GM23338 (cell line): ENCODE data around the gene CST3. TPM values are rescaled to one million over a fixed set of nuclear protein-coding genes. Genes with fewer than 3 reads are reported as not detected.

ENCODE experiments used
- ATAC-seq: fragments of 200-7000 bp; cut with Tn5 transposase; 3 replicates; pipeline ENCODE4 v1.9.1; 2020
- DNase-seq: peaks from one replicate; pipeline ENCODE4 v3.0.0-alpha.2; 2015; ENCODE audit warnings: low spot score
- H2AFZ ChIP-seq: fragments of 200-600 bp; sonication (generic); 2 replicates; pipeline ENCODE4 v1.8.0; 2016; ENCODE audit warnings: antibody characterized with exemption, mild to moderate bottlenecking, moderate library complexity
- H3F3A ChIP-seq: fragments of 200-600 bp; sonication (generic); replicated peaks from 2 replicates; pipeline ENCODE4 v1.8.0; 2017; ENCODE audit warnings: antibody characterized with exemption, mixed run types, low read depth
- H3K27ac ChIP-seq: fragments of 200-600 bp; sonication (generic); 2 replicates; pipeline ENCODE4 v1.6.1; 2016; ENCODE audit warnings: low read depth
- H3K27me3 ChIP-seq: fragments of 200-600 bp; sonication (generic); 2 replicates; pipeline ENCODE4 v1.8.0; 2016; ENCODE audit warnings: mild to moderate bottlenecking, mixed run types, moderate library complexity; ENCODE audit not compliant: insufficient read depth
- H3K36me3 ChIP-seq: fragments of 200-600 bp; sonication (generic); 2 replicates; pipeline ENCODE4 v1.8.0; 2016; ENCODE audit warnings: mild to moderate bottlenecking; ENCODE audit not compliant: insufficient read depth
- H3K4me1 ChIP-seq: fragments of 200-600 bp; sonication (generic); 2 replicates; pipeline ENCODE4 v1.8.0; 2016; ENCODE audit warnings: mild to moderate bottlenecking, moderate library complexity; ENCODE audit not compliant: insufficient read depth
- H3K4me2 ChIP-seq: fragments of 200-600 bp; sonication (generic); 2 replicates; pipeline ENCODE4 v1.7.1; 2017; ENCODE audit warnings: mixed run types
- H3K4me3 ChIP-seq: fragments of 200-600 bp; sonication (generic); 2 replicates; pipeline ENCODE4 v1.6.1; 2016; ENCODE audit warnings: mixed run types
- H3K79me2 ChIP-seq: fragments of 200-600 bp; sonication (generic); replicated peaks from 2 replicates; pipeline ENCODE4 v1.8.0; 2017; ENCODE audit warnings: mild to moderate bottlenecking; ENCODE audit not compliant: insufficient read depth
- H3K9me2 ChIP-seq: fragments of 200-600 bp; sonication (generic); 2 replicates; pipeline ENCODE4 v1.8.0; 2017; ENCODE audit not compliant: insufficient read depth
- H4K20me1 ChIP-seq: fragments of 200-600 bp; sonication (generic); replicated peaks from 2 replicates; pipeline ENCODE4 v1.8.0; 2017; ENCODE audit warnings: mild to moderate bottlenecking; ENCODE audit not compliant: insufficient read depth
- H3K27ac Mint-ChIP-seq: 2 replicates; pipeline ENCODE4 v1.8.0; 2020; ENCODE audit warnings: inconsistent platforms, mild to moderate bottlenecking, moderate library complexity, mixed read lengths
- H3K27me3 Mint-ChIP-seq: 3 replicates; pipeline ENCODE4 v1.8.0; 2022; ENCODE audit warnings: low read depth, mild to moderate bottlenecking, moderate library complexity, mixed read lengths, inconsistent platforms; ENCODE audit not compliant: insufficient read depth, poor library complexity
- H3K36me3 Mint-ChIP-seq: 3 replicates; pipeline ENCODE4 v1.8.0; 2021; ENCODE audit warnings: low read depth, mild to moderate bottlenecking, inconsistent platforms, moderate library complexity, mixed read lengths
- H3K4me1 Mint-ChIP-seq: 3 replicates; pipeline ENCODE4 v1.8.0; 2020; ENCODE audit warnings: mild to moderate bottlenecking, inconsistent platforms, mixed read lengths
- H3K4me3 Mint-ChIP-seq: 3 replicates; pipeline ENCODE4 v1.8.0; 2021; ENCODE audit warnings: moderate library complexity, mild to moderate bottlenecking, inconsistent platforms, mixed read lengths
- H3K9me3 Mint-ChIP-seq: 3 replicates; pipeline ENCODE4 v1.8.0; 2020; ENCODE audit warnings: moderate library complexity, mild to moderate bottlenecking, inconsistent platforms, mixed read lengths
- CREB1 ChIP-seq: fragments of 250-450 bp; sonication (Bioruptor Pico); IDR thresholded peaks from 2 replicates; pipeline ENCODE4 v1.5.0; 2020; ENCODE audit warnings: low read depth, mild to moderate bottlenecking, moderate library complexity
- CTCF ChIP-seq, 2 experiments: fragments of 200-600 bp in 1 of 2; sonication (generic) in 1 of 2; conservative IDR thresholded peaks; 2 replicates each; pipeline versions ENCODE4 v1.5.1 to v1.6.1; 2016 to 2017; ENCODE audit warnings: antibody characterized with exemption in 2 of 2, low read depth in 2 of 2, mild to moderate bottlenecking in 2 of 2, moderate library complexity in 1 of 2
- ETS1 ChIP-seq: IDR thresholded peaks from 2 replicates; pipeline ENCODE4 v1.6.1; 2016; ENCODE audit warnings: antibody characterized with exemption
- EZH2 ChIP-seq: fragments of 200-600 bp; sonication (generic); IDR thresholded peaks from one replicate; pipeline ENCODE4 v1.8.0; 2017; ENCODE audit warnings: antibody characterized with exemption, mild to moderate bottlenecking, low read depth; ENCODE audit not compliant: unreplicated experiment
- EZH2phosphoT487 ChIP-seq: fragments of 200-600 bp; sonication (generic); IDR thresholded peaks from one replicate; pipeline ENCODE4 v1.8.1; 2018; ENCODE audit warnings: antibody characterized with exemption; ENCODE audit not compliant: unreplicated experiment
- JUNB ChIP-seq: IDR thresholded peaks from one replicate; pipeline ENCODE4 v1.6.1; 2016; ENCODE audit warnings: antibody characterized with exemption; ENCODE audit not compliant: unreplicated experiment
- NANOG ChIP-seq: IDR thresholded peaks from 2 replicates; pipeline ENCODE4 v1.6.1; 2016; ENCODE audit warnings: antibody characterized with exemption, borderline replicate concordance
- POLR2AphosphoS5 ChIP-seq: IDR thresholded peaks from 2 replicates; pipeline ENCODE4 v1.6.1; 2016; ENCODE audit warnings: antibody characterized with exemption, low read depth
- STAT1 ChIP-seq: IDR thresholded peaks from one replicate; pipeline ENCODE4 v1.6.1; 2016; ENCODE audit warnings: antibody characterized with exemption; ENCODE audit not compliant: unreplicated experiment
- ZNF114 ChIP-seq: fragments of 250-450 bp; sonication (Bioruptor Pico); IDR thresholded peaks from 2 replicates; pipeline ENCODE4 v1.5.0; 2020; ENCODE audit warnings: mild to moderate bottlenecking, moderate library complexity
- ZNF331 ChIP-seq: fragments of 250-450 bp; sonication (Bioruptor Pico); IDR thresholded peaks from 2 replicates; pipeline ENCODE4 v1.5.0; 2020; ENCODE audit warnings: low read depth, mild to moderate bottlenecking, moderate library complexity
- polyA plus RNA-seq: library from polyadenylated mRNA; unstranded; fragments of >200 nt; fragmentation: Nextera tagmentation; extraction: Ambion mirVana; gene quantifications from 2 replicates; pipeline ENCODE4 v1.2.1, GENCODE V29; 2016
- total RNA-seq: library from RNA; depleted of rRNA; stranded (reverse); fragments of >200 nt; shearing (Covaris generic); gene quantifications from 2 replicates; pipeline ENCODE4 v1.2.3, GENCODE V29; 2014
- TF ChIP-seq, protein P1 (sequence below): IDR thresholded peaks from one replicate; pipeline ENCODE4 v1.6.1; 2018; ENCODE audit warnings: antibody characterized with exemption; ENCODE audit not compliant: unreplicated experiment
- TF ChIP-seq, protein P2 (sequence below): fragments of 250-450 bp; sonication (Bioruptor Pico); IDR thresholded peaks from 2 replicates; pipeline ENCODE4 v1.5.0; 2020; ENCODE audit warnings: mild to moderate bottlenecking, moderate library complexity

Gene CST3
- total and polyA plus RNA-seq, 2 experiments from 2014 or later: 51.8 to 71.5 TPM

- Histone ChIP-seq H3K79me2 (no peaks in the 10 kb centered on the region), H2AFZ (no peak overlapping the region), H3K9me2 (no peaks in the 10 kb centered on the region), H3K27ac (no peak overlapping the region), H4K20me1 (no peaks in the 10 kb centered on the region), H3K4me3 (no peak overlapping the region), H3K4me1 (no peaks in the 10 kb centered on the region), H3K36me3 (no peaks in the 10 kb centered on the region), H3F3A (no peaks in the 10 kb centered on the region), H3K4me2 (no peak overlapping the region), H3K27me3 (no peaks in the 10 kb centered on the region)
- no peaks in the 10 kb centered on the region for H3K36me3 Mint-ChIP-seq
- ATAC-seq (no peak), DNase-seq (no peak)
- TF ChIP-seq ZNF331 (no peak), NANOG (no peak), STAT1 (no peak), ZNF114 (CRISPR knock-in tag) (no peak), JUNB (no peak), CREB1 (CRISPR knock-in tag) (no peak), CTCF (conservative IDR thresholded peaks at IDR 0.05; ENCODE audit: low read depth in 2 of 2) (no peak), ETS1 (no peak), POLR2AphosphoS5 (no peak), EZH2phosphoT487 (no peak), EZH2 (no peak)
- TF ChIP-seq, protein P1, sequence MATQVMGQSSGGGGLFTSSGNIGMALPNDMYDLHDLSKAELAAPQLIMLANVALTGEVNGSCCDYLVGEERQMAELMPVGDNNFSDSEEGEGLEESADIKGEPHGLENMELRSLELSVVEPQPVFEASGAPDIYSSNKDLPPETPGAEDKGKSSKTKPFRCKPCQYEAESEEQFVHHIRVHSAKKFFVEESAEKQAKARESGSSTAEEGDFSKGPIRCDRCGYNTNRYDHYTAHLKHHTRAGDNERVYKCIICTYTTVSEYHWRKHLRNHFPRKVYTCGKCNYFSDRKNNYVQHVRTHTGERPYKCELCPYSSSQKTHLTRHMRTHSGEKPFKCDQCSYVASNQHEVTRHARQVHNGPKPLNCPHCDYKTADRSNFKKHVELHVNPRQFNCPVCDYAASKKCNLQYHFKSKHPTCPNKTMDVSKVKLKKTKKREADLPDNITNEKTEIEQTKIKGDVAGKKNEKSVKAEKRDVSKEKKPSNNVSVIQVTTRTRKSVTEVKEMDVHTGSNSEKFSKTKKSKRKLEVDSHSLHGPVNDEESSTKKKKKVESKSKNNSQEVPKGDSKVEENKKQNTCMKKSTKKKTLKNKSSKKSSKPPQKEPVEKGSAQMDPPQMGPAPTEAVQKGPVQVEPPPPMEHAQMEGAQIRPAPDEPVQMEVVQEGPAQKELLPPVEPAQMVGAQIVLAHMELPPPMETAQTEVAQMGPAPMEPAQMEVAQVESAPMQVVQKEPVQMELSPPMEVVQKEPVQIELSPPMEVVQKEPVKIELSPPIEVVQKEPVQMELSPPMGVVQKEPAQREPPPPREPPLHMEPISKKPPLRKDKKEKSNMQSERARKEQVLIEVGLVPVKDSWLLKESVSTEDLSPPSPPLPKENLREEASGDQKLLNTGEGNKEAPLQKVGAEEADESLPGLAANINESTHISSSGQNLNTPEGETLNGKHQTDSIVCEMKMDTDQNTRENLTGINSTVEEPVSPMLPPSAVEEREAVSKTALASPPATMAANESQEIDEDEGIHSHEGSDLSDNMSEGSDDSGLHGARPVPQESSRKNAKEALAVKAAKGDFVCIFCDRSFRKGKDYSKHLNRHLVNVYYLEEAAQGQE: no peak
- TF ChIP-seq, protein P2, sequence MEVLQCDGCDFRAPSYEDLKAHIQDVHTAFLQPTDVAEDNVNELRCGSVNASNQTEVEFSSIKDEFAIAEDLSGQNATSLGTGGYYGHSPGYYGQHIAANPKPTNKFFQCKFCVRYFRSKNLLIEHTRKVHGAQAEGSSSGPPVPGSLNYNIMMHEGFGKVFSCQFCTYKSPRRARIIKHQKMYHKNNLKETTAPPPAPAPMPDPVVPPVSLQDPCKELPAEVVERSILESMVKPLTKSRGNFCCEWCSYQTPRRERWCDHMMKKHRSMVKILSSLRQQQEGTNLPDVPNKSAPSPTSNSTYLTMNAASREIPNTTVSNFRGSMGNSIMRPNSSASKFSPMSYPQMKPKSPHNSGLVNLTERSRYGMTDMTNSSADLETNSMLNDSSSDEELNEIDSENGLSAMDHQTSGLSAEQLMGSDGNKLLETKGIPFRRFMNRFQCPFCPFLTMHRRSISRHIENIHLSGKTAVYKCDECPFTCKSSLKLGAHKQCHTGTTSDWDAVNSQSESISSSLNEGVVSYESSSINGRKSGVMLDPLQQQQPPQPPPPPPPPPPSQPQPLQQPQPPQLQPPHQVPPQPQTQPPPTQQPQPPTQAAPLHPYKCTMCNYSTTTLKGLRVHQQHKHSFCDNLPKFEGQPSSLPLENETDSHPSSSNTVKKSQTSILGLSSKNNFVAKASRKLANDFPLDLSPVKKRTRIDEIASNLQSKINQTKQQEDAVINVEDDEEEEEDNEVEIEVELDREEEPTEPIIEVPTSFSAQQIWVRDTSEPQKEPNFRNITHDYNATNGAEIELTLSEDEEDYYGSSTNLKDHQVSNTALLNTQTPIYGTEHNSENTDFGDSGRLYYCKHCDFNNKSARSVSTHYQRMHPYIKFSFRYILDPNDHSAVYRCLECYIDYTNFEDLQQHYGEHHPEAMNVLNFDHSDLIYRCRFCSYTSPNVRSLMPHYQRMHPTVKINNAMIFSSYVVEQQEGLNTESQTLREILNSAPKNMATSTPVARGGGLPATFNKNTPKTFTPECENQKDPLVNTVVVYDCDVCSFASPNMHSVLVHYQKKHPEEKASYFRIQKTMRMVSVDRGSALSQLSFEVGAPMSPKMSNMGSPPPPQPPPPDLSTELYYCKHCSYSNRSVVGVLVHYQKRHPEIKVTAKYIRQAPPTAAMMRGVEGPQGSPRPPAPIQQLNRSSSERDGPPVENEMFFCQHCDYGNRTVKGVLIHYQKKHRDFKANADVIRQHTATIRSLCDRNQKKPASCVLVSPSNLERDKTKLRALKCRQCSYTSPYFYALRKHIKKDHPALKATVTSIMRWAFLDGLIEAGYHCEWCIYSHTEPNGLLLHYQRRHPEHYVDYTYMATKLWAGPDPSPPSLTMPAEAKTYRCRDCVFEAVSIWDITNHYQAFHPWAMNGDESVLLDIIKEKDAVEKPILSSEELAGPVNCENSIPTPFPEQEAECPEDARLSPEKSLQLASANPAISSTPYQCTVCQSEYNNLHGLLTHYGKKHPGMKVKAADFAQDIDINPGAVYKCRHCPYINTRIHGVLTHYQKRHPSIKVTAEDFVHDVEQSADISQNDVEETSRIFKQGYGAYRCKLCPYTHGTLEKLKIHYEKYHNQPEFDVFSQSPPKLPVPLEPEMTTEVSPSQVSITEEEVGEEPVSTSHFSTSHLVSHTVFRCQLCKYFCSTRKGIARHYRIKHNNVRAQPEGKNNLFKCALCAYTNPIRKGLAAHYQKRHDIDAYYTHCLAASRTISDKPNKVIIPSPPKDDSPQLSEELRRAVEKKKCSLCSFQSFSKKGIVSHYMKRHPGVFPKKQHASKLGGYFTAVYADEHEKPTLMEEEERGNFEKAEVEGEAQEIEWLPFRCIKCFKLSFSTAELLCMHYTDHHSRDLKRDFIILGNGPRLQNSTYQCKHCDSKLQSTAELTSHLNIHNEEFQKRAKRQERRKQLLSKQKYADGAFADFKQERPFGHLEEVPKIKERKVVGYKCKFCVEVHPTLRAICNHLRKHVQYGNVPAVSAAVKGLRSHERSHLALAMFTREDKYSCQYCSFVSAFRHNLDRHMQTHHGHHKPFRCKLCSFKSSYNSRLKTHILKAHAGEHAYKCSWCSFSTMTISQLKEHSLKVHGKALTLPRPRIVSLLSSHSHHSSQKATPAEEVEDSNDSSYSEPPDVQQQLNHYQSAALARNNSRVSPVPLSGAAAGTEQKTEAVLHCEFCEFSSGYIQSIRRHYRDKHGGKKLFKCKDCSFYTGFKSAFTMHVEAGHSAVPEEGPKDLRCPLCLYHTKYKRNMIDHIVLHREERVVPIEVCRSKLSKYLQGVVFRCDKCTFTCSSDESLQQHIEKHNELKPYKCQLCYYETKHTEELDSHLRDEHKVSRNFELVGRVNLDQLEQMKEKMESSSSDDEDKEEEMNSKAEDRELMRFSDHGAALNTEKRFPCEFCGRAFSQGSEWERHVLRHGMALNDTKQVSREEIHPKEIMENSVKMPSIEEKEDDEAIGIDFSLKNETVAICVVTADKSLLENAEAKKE: no peak
- H3K9me3 Mint-ChIP-seq: no peaks in the 10 kb centered on the region
- H3K27ac Mint-ChIP-seq: no peak overlapping the region
- H3K4me1 Mint-ChIP-seq: peaks cover 5% of the 10 kb centered on the region; the same call in 2 of the 3 replicates
- no peak overlapping the region for H3K4me3 Mint-ChIP-seq
- H3K27me3 Mint-ChIP-seq: peaks cover 7% of the 10 kb centered on the region
Measured at GRCh38 chr20:23659989-23660837, 22.5 kb upstream of the CST3 start.
